Neural progenitor cell (in vitro differentiated cells): ENCODE data around the gene DYRK2. TPM values are rescaled to one million over a fixed set of nuclear protein-coding genes. Genes with fewer than 3 reads are reported as not detected.

ENCODE experiments used
- DNase-seq: peaks from one replicate; pipeline ENCODE4 v3.0.0-alpha.2; 2016; ENCODE audit warnings: low spot score
- H2AFZ ChIP-seq: fragments of 200-600 bp; sonication (generic); replicated peaks from 2 replicates; pipeline ENCODE4 v1.6.1; 2016; ENCODE audit warnings: antibody characterized with exemption
- H3F3A ChIP-seq: fragments of 200-600 bp; sonication (generic); 2 replicates; pipeline ENCODE4 v1.6.1; 2016; ENCODE audit warnings: antibody characterized with exemption, low read depth
- H3K27ac ChIP-seq: fragments of 200-600 bp; sonication (generic); 2 replicates; pipeline ENCODE4 v1.5.1; 2016; ENCODE audit warnings: mild to moderate bottlenecking
- H3K27me3 ChIP-seq: fragments of 200-600 bp; sonication (generic); 2 replicates; pipeline ENCODE4 v1.6.1; 2016; ENCODE audit warnings: mild to moderate bottlenecking, moderate library complexity
- H3K36me3 ChIP-seq: fragments of 200-600 bp; sonication (generic); 2 replicates; pipeline ENCODE4 v1.5.1; 2016
- H3K4me1 ChIP-seq: fragments of 200-600 bp; sonication (generic); 2 replicates; pipeline ENCODE4 v1.6.1; 2016; ENCODE audit warnings: mixed run types
- H3K4me2 ChIP-seq: fragments of 200-600 bp; sonication (generic); 2 replicates; pipeline ENCODE4 v1.6.1; 2016
- H3K4me3 ChIP-seq: fragments of 200-600 bp; sonication (generic); 2 replicates; pipeline ENCODE4 v1.5.1; 2016
- H3K79me2 ChIP-seq: fragments of 200-600 bp; sonication (generic); 2 replicates; pipeline ENCODE4 v1.6.1; 2016; ENCODE audit warnings: low read depth
- H3K9ac ChIP-seq: fragments of 200-600 bp; sonication (generic); 2 replicates; pipeline ENCODE4 v1.6.1; 2016
- H3K9me3 ChIP-seq: fragments of 200-600 bp; sonication (generic); 2 replicates; pipeline ENCODE4 v1.5.1; 2016; ENCODE audit warnings: low read depth
- H4K20me1 ChIP-seq: fragments of 200-600 bp; sonication (generic); 2 replicates; pipeline ENCODE4 v1.6.1; 2016; ENCODE audit warnings: low read depth
- H3K27ac Mint-ChIP-seq: 3 replicates; pipeline ENCODE4 v1.8.0; 2021; ENCODE audit warnings: mixed read lengths
- H3K27me3 Mint-ChIP-seq: 2 replicates; pipeline ENCODE4 v1.8.0; 2022; ENCODE audit warnings: low read depth, mild to moderate bottlenecking, inconsistent platforms, moderate library complexity, mixed read lengths; ENCODE audit not compliant: insufficient read depth
- H3K36me3 Mint-ChIP-seq: 3 replicates; pipeline ENCODE4 v1.8.0; 2021; ENCODE audit warnings: mixed read lengths
- H3K4me1 Mint-ChIP-seq: 3 replicates; pipeline ENCODE4 v1.8.0; 2021; ENCODE audit warnings: mixed read lengths
- H3K4me3 Mint-ChIP-seq: 3 replicates; pipeline ENCODE4 v1.8.0; 2021; ENCODE audit warnings: mild to moderate bottlenecking, moderate library complexity, mixed read lengths
- H3K9me3 Mint-ChIP-seq: 3 replicates; pipeline ENCODE4 v1.8.0; 2020; ENCODE audit warnings: mixed read lengths
- EZH2 ChIP-seq: fragments of 200-600 bp; sonication (generic); IDR thresholded peaks from 2 replicates; pipeline ENCODE4 v1.6.1; 2017; ENCODE audit warnings: antibody characterized with exemption, mild to moderate bottlenecking, moderate library complexity
- EZH2phosphoT487 ChIP-seq: fragments of 200-600 bp; sonication (generic); IDR thresholded peaks from 2 replicates; pipeline ENCODE4 v1.6.1; 2017; ENCODE audit warnings: antibody characterized with exemption
- total RNA-seq: library from RNA; depleted of rRNA; stranded (reverse); fragments of >200 nt; gene quantifications from 2 replicates; pipeline ENCODE4 v1.2.3, GENCODE V29; 2015; ENCODE audit warnings: low replicate concordance
- TF ChIP-seq, protein P1 (sequence below): fragments of 200-600 bp; sonication (generic); IDR thresholded peaks from 2 replicates; pipeline ENCODE4 v1.5.1; 2017; ENCODE audit warnings: antibody characterized with exemption, mild to moderate bottlenecking

The DYRK2 gene
- total RNA-seq: 29.6 and 34.2 TPM in 2 replicates

DNA sequence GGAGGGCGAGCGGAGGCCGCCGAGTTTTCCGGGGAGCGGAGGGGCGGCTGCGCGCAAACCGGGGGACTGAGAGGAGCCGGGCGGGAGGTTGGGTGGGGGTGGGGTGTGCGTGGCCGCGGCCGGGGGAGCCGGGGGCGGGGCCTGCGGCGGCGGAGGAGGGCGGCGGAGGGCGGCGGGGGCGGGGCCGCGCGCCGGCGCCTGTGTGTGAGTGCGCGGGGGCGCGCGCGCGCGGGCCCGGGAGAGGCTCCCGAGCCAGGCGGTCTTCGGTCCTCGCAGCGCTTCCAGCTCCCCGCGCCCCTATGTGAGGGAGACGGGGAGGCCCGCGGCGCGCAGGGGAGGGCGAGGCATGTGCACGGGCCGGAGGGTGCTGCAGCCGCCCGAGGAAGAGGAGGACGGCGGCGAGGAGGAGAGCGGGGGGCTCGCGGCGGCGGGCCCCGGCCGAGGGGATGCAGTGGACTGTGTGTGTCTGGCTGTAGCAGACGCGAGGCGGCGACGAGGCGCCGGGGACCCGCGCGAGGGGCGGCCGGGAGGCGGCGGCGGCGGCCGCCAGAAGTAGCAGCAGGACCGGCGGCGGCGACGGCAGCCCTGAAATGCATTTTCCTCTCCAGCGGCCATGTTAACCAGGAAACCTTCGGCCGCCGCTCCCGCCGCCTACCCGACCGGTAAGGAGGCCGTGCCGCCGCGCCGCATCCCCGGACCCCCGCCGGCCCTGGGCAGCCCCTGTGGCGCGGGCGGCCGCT, at the start of gene DYRK2:
DYRK2 (plus strand) TSS at position 225 of the 740 bp plus-strand sequence; CDS start at position 614, 389 bp downstream.
- Mint-ChIP-seq H3K36me3 (peaks cover 13% of the 10 kb centered on the region), H3K4me1 (peaks cover 31% of the 10 kb centered on the region), H3K9me3 (peaks cover 2% of the 10 kb centered on the region), H3K4me3 (peak within 1 kb of the TSS; percentile 96), H3K27me3 (peaks cover 6% of the 10 kb centered on the region), H3K27ac (peak within 1 kb of the TSS; percentile 67)
- DNase-seq: peak; percentile 92
- peaks cover 50% of the 10 kb centered on the region for H3K79me2 ChIP-seq
- no peaks in the 10 kb centered on the region for H3K36me3 ChIP-seq
- H3F3A ChIP-seq: peaks cover 4% of the 10 kb centered on the region
- TF ChIP-seq EZH2phosphoT487 (no peak), EZH2 (no peak)
- TF ChIP-seq, protein P1, sequence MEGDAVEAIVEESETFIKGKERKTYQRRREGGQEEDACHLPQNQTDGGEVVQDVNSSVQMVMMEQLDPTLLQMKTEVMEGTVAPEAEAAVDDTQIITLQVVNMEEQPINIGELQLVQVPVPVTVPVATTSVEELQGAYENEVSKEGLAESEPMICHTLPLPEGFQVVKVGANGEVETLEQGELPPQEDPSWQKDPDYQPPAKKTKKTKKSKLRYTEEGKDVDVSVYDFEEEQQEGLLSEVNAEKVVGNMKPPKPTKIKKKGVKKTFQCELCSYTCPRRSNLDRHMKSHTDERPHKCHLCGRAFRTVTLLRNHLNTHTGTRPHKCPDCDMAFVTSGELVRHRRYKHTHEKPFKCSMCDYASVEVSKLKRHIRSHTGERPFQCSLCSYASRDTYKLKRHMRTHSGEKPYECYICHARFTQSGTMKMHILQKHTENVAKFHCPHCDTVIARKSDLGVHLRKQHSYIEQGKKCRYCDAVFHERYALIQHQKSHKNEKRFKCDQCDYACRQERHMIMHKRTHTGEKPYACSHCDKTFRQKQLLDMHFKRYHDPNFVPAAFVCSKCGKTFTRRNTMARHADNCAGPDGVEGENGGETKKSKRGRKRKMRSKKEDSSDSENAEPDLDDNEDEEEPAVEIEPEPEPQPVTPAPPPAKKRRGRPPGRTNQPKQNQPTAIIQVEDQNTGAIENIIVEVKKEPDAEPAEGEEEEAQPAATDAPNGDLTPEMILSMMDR: no peak
- peak within 1 kb of the TSS; percentile 78 for H3K9ac ChIP-seq
- H3K9me3 ChIP-seq: no peaks in the 10 kb centered on the region
- peak within 1 kb of the TSS; percentile 99 for H3K4me3 ChIP-seq
- H2AFZ ChIP-seq: peak within 1 kb of the TSS; percentile 99
- H3K4me1 ChIP-seq: peaks cover 15% of the 10 kb centered on the region
- H3K27ac ChIP-seq: peak within 1 kb of the TSS; percentile 84
- H3K27me3 ChIP-seq: peaks cover 8% of the 10 kb centered on the region
- peak within 1 kb of the TSS; percentile 97 for H3K4me2 ChIP-seq
- peaks cover 38% of the 10 kb centered on the region for H4K20me1 ChIP-seq

DNA sequence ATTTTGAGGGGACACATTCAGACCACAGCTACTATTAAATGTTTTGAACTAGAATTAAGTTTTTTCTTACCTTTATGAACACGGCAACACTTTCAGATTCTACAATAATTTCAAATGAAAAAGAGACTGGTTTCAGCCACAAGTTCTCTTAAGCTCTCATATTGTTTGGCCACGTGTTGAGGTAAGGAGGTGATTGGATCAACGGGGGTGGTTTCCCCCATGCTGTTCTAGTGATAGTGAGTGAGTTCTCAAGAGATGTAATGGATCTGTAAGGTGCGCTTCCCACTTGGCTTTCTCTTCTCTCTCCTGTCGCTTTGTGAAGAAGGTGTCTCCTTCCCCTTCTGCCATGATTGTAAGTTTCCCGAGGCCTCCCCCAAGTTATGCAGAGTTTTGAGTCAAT, 48.9 kb upstream of the DYRK2 start:
- H3K4me1 Mint-ChIP-seq: no peaks in the 10 kb centered on the region
- peaks cover 6% of the 10 kb centered on the region for H3K9me3 Mint-ChIP-seq
- TF ChIP-seq EZH2phosphoT487 (no peak), EZH2 (no peak)
- TF ChIP-seq, protein P1: no peak
- no peak for DNase-seq
- Histone ChIP-seq H3K27ac (no peak overlapping the region), H3K9ac (no peak overlapping the region), H3F3A (no peaks in the 10 kb centered on the region), H3K9me3 (no peaks in the 10 kb centered on the region), H4K20me1 (no peaks in the 10 kb centered on the region), H3K4me1 (no peaks in the 10 kb centered on the region), H3K4me3 (no peak overlapping the region), H2AFZ (no peak overlapping the region), H3K4me2 (no peak overlapping the region), H3K36me3 (no peaks in the 10 kb centered on the region), H3K27me3 (no peaks in the 10 kb centered on the region), H3K79me2 (no peaks in the 10 kb centered on the region)
- H3K4me3 Mint-ChIP-seq: no peak overlapping the region
- H3K27ac Mint-ChIP-seq: no peak overlapping the region
- H3K36me3 Mint-ChIP-seq: no peaks in the 10 kb centered on the region
- no peaks in the 10 kb centered on the region for H3K27me3 Mint-ChIP-seq

DNA sequence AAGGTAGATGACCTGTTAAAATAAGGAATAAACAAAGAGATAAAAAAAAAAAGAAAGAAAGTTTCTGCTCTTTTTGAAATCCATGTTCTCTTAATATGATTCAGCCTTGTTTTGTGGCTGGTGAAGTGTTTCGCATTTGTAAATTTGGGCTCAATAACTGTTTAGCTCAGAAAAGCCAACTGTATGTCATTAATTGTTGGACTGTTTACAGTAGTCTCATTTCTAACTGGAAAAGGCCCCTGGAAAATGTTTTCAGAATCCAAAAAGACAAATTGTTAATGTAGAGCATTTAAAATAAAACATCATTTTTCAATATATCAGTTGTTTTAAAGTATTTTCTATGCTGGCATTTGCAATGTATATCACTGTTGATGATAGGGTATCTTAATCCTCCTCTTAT, 47.4 kb upstream of the DYRK2 start:
- Histone ChIP-seq H4K20me1 (no peaks in the 10 kb centered on the region), H2AFZ (no peak overlapping the region), H3K9me3 (no peaks in the 10 kb centered on the region), H3K27ac (no peak overlapping the region), H3K27me3 (no peaks in the 10 kb centered on the region), H3K9ac (no peak overlapping the region), H3K4me3 (no peak overlapping the region), H3K79me2 (no peaks in the 10 kb centered on the region), H3K36me3 (no peaks in the 10 kb centered on the region), H3F3A (no peaks in the 10 kb centered on the region), H3K4me1 (no peaks in the 10 kb centered on the region), H3K4me2 (no peak overlapping the region)
- Mint-ChIP-seq H3K27me3 (no peaks in the 10 kb centered on the region), H3K27ac (no peak overlapping the region), H3K9me3 (peaks cover 6% of the 10 kb centered on the region), H3K4me1 (no peaks in the 10 kb centered on the region), H3K4me3 (no peak overlapping the region), H3K36me3 (no peaks in the 10 kb centered on the region)
- TF ChIP-seq EZH2phosphoT487: no peak
- no peak for TF ChIP-seq EZH2
- TF ChIP-seq, protein P1: no peak
- DNase-seq: no peak
